Left lung (tissue), 14 donors: ENCODE data around the gene TRIM4. TPM values are rescaled to one million over a fixed set of nuclear protein-coding genes. Genes with fewer than 3 reads are reported as not detected.
"Not testable (repeated sequence)": the region's sequence is repeated elsewhere in the genome, so short reads cannot be mapped to it uniquely, and the experiment has no call there.

Source experiments
- ATAC-seq: fragments of 200-7000 bp; cut with Tn5 transposase; one replicate; pipeline ENCODE4 v1.9.1; 2020; ENCODE audit warnings: moderate library complexity
- DNase-seq, 4 donors: peaks; one replicate each; pipeline ENCODE4 v3.0.0-alpha.2; 2013 to 2020
- H3K27ac ChIP-seq, 2 donors: fragments of 200-600 bp; sonication (generic) in 1 of 2; one replicate each; pipeline versions ENCODE4 v1.5.0 to v1.8.0; 2020 to 2021
- H3K27me3 ChIP-seq, 2 donors: fragments of 200-600 bp; sonication (generic) in 1 of 2; one replicate each; pipeline versions ENCODE4 v1.5.0 to v1.8.0; 2020 to 2021
- H3K36me3 ChIP-seq, 2 donors: fragments of 200-600 bp; sonication (generic) in 1 of 2; one replicate each; pipeline versions ENCODE4 v1.5.0 to v1.8.0; 2020 to 2021
- H3K4me1 ChIP-seq, 2 donors: fragments of 200-600 bp; one replicate each; pipeline ENCODE4 v1.8.0; 2021
- H3K4me3 ChIP-seq, 2 donors: fragments of 200-600 bp; sonication (generic) in 1 of 2; one replicate each; pipeline versions ENCODE4 v1.5.0 to v1.8.0; 2020 to 2021; ENCODE audit warnings: mild to moderate bottlenecking in 1 of 2
- H3K9me3 ChIP-seq, 2 donors: fragments of 200-600 bp; sonication (generic) in 1 of 2; one replicate each; pipeline versions ENCODE4 v1.5.0 to v1.8.0; 2020 to 2021
- intact Hi-C, 2 donors: fragments of 100-400 bp; cut with DNase I; formaldehyde crosslinking; loops; one replicate each; pipeline versions ENCODE4 v1.11.2 to v1.14.2; 2022
- long read RNA-seq, 12 donors: library from polyadenylated mRNA in 2 of 12; unstranded in 2 of 12; transcript quantifications; one replicate each; pipeline ENCODE4 v2.0.0 and lab custom pipeline, GENCODE V29; 2019 to 2026
- polyA plus RNA-seq, 6 donors: library from polyadenylated mRNA; unstranded; fragments of 120-200 nt; gene quantifications; one replicate each; pipeline ENCODE4 v1.2.1, GENCODE V29; 2013; ENCODE audit not compliant: insufficient read length in 6 of 6
- total RNA-seq, 2 donors: library from RNA; stranded (reverse); fragmentation: NEBNext Ultra II Directional; extraction: Animal tissue kit (Norgen Biotek cat#: 25700); gene quantifications; one replicate each; pipeline ENCODE4 v1.2.1, GENCODE V29; 2021
- TF ChIP-seq, protein P1 (sequence below), 2 donors: fragments of 200-600 bp; sonication (generic) in 1 of 2; IDR thresholded peaks; one replicate each; pipeline versions ENCODE4 v1.5.0 to v1.8.0; 2021; ENCODE audit warnings: antibody characterized with exemption in 2 of 2
- donor health status: DM: no; HTN: yes; CAD: no.
- donor health status: DM: no; HTN: no; CAD: no.

TRIM4 gene
- total RNA-seq (10 to 100 TPM; 23.6 to 27.0 TPM), polyA plus RNA-seq (10 to 100 TPM; 35.3 to 45.2 (median 38.9) TPM)
- long read RNA-seq, donor 1, partial matches to known transcripts = 0 of 9 reads
- long read RNA-seq, donor 1, other reads (novel, unspliced or antisense) = 5 of 9 reads
- long read RNA-seq, donor 2, transcript TRIM4-201 (6 exons, 3,374 nt) = major isoform, 7 of 7 reads
- long read RNA-seq, donor 2, partial matches to known transcripts = 0 of 7 reads
- long read RNA-seq, donor 2, other reads (novel, unspliced or antisense) = 0 of 7 reads
- long read RNA-seq, donor 3, transcript TRIM4-201 (6 exons, 3,374 nt) = major isoform, 8 of 9 reads
- long read RNA-seq, donor 3, partial matches to known transcripts = 0 of 9 reads
- long read RNA-seq, donor 3, other reads (novel, unspliced or antisense) = 0 of 9 reads
- long read RNA-seq, donor 4, transcript TRIM4-201 (6 exons, 3,374 nt) = major isoform, 6 of 12 reads
- long read RNA-seq, donor 4, partial matches to known transcripts = 2 of 12 reads
- long read RNA-seq, donor 4, other reads (novel, unspliced or antisense) = 2 of 12 reads
- long read RNA-seq, donor 5, transcript TRIM4-201 (6 exons, 3,374 nt) = major isoform, 7 of 8 reads
- long read RNA-seq, donor 5, partial matches to known transcripts = 0 of 8 reads
- long read RNA-seq, donor 5, other reads (novel, unspliced or antisense) = 0 of 8 reads
- long read RNA-seq, donor 6, partial matches to known transcripts = 0 of 4 reads
- long read RNA-seq, donor 6, other reads (novel, unspliced or antisense) = 0 of 4 reads
- long read RNA-seq, donor 7, transcript TRIM4-201 (6 exons, 3,374 nt) = major isoform, 6 of 9 reads
- long read RNA-seq, donor 7, partial matches to known transcripts = 0 of 9 reads
- long read RNA-seq, donor 7, other reads (novel, unspliced or antisense) = 0 of 9 reads
- long read RNA-seq, donor 8, partial matches to known transcripts = 0 of 6 reads
- long read RNA-seq, donor 8, other reads (novel, unspliced or antisense) = 0 of 6 reads
- long read RNA-seq, donor 9 = 0 reads
- long read RNA-seq, donor 10, transcript TRIM4-201 (6 exons, 3,374 nt) = major isoform, 5 of 10 reads
- long read RNA-seq, donor 10, partial matches to known transcripts = 3 of 10 reads
- long read RNA-seq, donor 10, other reads (novel, unspliced or antisense) = 2 of 10 reads
- long read RNA-seq, donor 11, partial matches to known transcripts = 0 of 5 reads
- long read RNA-seq, donor 11, other reads (novel, unspliced or antisense) = 0 of 5 reads
- long read RNA-seq, donor 12, partial matches to known transcripts = 0 of 4 reads
- long read RNA-seq, donor 12, other reads (novel, unspliced or antisense) = 0 of 4 reads

DNA sequence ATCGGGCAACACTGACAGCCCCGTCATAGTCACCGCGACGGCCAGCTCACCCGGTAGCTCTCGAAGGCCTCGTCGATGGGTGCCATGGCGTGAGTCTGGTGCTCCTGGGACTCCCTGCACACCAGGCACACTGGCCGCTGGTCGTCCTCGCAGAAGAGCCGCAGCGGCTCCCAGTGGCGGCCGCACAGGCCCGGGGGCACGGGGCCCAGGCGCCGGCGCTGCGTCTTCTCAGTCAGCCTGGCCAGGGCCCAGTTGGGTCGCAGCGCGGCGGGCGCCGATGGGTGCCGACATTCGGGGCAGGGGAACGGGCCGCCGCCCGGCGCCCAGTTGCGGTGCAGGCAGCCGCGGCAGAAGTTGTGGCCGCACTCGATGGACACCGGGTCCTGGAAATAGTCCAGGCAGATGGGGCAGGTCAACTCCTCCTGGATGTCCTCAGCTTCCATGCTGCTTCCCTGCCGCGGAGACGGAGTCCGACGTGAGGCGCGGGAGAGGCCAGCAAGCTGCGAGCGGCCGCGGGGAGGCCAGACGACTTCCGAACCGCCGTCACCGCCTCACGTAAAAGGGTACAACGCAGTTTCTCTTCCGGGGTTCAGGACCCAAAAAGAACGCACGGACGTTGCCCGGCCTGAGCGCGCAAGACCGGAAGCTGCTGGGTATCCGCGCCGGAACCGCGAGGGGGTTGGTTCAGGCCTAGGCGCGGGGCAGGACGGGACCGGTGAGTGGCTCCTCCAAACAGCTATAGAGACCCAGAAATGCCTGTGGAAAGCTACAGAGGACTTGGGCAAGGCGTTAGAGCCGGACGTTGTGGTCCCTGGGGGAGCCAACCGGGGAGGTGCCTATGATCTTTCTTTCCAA is at the start of gene TRIM4:
Gene TRIM4, minus strand, starts transcription at position 572 of the 855 bp plus-strand sequence. Its CDS starts 129 bp downstream, at position 443.
- intact Hi-C loops = no loop called here
- ATAC-seq (peak; percentile 100), DNase-seq (peak; percentile 83 to 97 (median 92))
- Histone ChIP-seq H3K4me1 (peaks cover 22 to 31% of the 10 kb centered on the region in 2 donors), H3K36me3 (peaks cover 0 to 26% of the 10 kb centered on the region in 2 donors), H3K4me3 (peak within 1 kb of the TSS; percentile 78 to 92), H3K9me3 (no peaks in the 10 kb centered on the region), H3K27ac (peak within 1 kb of the TSS; percentile 90 to 94), H3K27me3 (no peaks in the 10 kb centered on the region)
- TF ChIP-seq, protein P1, sequence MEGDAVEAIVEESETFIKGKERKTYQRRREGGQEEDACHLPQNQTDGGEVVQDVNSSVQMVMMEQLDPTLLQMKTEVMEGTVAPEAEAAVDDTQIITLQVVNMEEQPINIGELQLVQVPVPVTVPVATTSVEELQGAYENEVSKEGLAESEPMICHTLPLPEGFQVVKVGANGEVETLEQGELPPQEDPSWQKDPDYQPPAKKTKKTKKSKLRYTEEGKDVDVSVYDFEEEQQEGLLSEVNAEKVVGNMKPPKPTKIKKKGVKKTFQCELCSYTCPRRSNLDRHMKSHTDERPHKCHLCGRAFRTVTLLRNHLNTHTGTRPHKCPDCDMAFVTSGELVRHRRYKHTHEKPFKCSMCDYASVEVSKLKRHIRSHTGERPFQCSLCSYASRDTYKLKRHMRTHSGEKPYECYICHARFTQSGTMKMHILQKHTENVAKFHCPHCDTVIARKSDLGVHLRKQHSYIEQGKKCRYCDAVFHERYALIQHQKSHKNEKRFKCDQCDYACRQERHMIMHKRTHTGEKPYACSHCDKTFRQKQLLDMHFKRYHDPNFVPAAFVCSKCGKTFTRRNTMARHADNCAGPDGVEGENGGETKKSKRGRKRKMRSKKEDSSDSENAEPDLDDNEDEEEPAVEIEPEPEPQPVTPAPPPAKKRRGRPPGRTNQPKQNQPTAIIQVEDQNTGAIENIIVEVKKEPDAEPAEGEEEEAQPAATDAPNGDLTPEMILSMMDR (IDR thresholded peaks at IDR 0.05) = no peak

DNA sequence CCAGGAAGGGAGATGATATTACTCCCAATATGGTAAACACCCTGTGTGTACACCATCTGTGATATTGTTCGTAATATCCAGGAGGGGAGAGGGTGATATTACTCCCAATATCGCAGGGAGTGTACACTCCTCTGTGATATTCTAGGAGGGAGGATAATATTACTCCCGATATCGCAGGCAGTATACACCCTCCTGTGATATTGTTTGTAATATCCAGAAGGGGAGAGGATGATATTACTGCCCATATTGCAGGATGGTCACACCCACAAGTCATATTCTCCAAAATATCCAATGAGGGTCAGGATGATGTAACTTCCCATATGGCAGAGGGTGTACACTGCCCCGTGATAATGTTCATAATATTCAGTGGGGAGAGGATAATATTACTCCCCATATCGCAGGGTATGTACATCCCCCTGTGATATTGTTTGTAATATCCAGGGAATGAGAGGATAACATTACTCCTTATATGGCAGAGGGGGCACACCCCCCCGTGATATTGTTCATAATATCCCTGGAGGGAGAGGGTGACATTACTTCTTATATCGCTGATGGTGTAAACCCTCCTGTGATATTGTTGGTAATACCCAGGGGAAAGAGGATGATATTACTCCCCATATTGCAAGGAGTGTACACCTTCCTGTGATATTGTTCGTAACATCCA is 39.4 kb upstream of the TRIM4 start:
- DNase-seq = no peak
- Histone ChIP-seq H3K4me3 (no peak overlapping the region), H3K36me3 (no peaks in the 10 kb centered on the region), H3K27ac (no peak overlapping the region), H3K4me1 (peaks cover 0 to 4% of the 10 kb centered on the region in 2 donors), H3K27me3 (peaks cover 5 to 62% of the 10 kb centered on the region in 2 donors), H3K9me3 (no peaks in the 10 kb centered on the region)
- TF ChIP-seq, protein P1 (IDR thresholded peaks at IDR 0.05) = no peak
- ATAC-seq = no peak
- intact Hi-C loops = no loop called here

- ATAC-seq = no peak
- Histone ChIP-seq H3K27me3 (peaks cover 5 to 28% of the 10 kb centered on the region in 2 donors), H3K36me3 (no peaks in the 10 kb centered on the region), H3K27ac (no peak overlapping the region), H3K4me1 (peaks cover 0 to 13% of the 10 kb centered on the region in 2 donors), H3K9me3 (peaks cover 0 to 5% of the 10 kb centered on the region in 2 donors), H3K4me3 (no peak overlapping the region)
- TF ChIP-seq, protein P1 (IDR thresholded peaks at IDR 0.05) = no peak
- DNase-seq = no peak
- intact Hi-C loops = no loop called here
Measured at GRCh38 chr7:99955247-99955646, 35.9 kb upstream of the TRIM4 start.

DNA sequence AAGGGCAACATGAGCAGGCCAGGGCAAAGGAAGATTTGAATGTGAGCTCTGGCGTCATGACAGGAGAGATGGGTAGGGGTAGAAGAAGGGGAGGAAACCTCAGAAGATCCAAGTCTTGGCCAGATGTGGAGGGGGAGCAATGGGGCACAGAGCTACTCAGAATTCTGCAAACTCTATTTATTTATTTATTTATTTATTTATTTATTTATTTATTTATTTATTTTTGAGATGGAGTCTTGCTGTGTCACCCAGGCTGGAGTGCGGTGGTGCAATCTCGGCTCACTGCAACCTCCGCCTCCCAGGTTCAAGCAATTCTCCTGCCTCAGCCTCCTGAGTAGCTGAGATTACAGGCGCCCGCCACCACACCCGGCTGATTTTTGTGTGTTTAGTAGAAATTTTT is 35.3 kb upstream of the TRIM4 start:
- H3K36me3 ChIP-seq, H3K27ac ChIP-seq, H3K4me3 ChIP-seq, intact Hi-C loops, ATAC-seq, H3K9me3 ChIP-seq, DNase-seq: not testable (repeated sequence)
- Histone ChIP-seq H3K4me1 (peaks cover 0 to 13% of the 10 kb centered on the region in 2 donors), H3K27me3 (peaks cover 5 to 22% of the 10 kb centered on the region in 2 donors)
